GM12878 (cell line): ENCODE measurements around the gene STX8. TPM values are rescaled to one million over a fixed set of nuclear protein-coding genes. Genes with fewer than 3 reads are reported as not detected.

Experiments
- BCL11A ChIP-seq: IDR thresholded peaks from 2 replicates; pipeline ENCODE4 v1.6.1; 2011; ENCODE audit warnings: low read depth, low read length
- CBX5 ChIP-seq: sonication (generic); IDR thresholded peaks from 2 replicates; pipeline ENCODE4 v1.6.1; 2016; ENCODE audit warnings: low read depth, moderate library complexity, mild to moderate bottlenecking, inconsistent platforms
- JUND ChIP-seq: IDR thresholded peaks from 2 replicates; pipeline ENCODE4 v1.6.1; 2012; ENCODE audit warnings: low read depth, mild to moderate bottlenecking, low read length, improper control_type of control experiment, moderate library complexity
- NFYB ChIP-seq: IDR thresholded peaks from 2 replicates; pipeline ENCODE4 v1.6.1; 2011; ENCODE audit warnings: low read depth, mild to moderate bottlenecking, low read length, improper control_type of control experiment, moderate library complexity; ENCODE audit not compliant: insufficient read depth
- NR2C1 ChIP-seq: fragments of 450-650 bp; IDR thresholded peaks from 2 replicates; pipeline ENCODE4 v1.6.1; 2017; ENCODE audit warnings: antibody characterized with exemption, mild to moderate bottlenecking, moderate library complexity
- ZNF207 ChIP-seq: fragments of 450-650 bp; IDR thresholded peaks from 2 replicates; pipeline ENCODE4 v1.6.1; 2014; ENCODE audit warnings: antibody characterized with exemption, mild to moderate bottlenecking, borderline replicate concordance
- polyA plus RNA-seq, 11 experiments: library from polyadenylated mRNA; depleted of rRNA in 4 of 11; unstranded in 6 of 11; stranded (reverse) in 5 of 11; fragments of >200 nt; fragmentation: Nextera tagmentation in 4 of 11; fragmentation: Illumina TruSeq in 1 of 11; extraction: Ambion mirVana in 4 of 11; extraction: Trizol in 1 of 11; gene quantifications; 1 replicate in 1 of 11; 2 replicates in 10 of 11; pipeline versions ENCODE4 v1.2.1 to v1.2.3, GENCODE V29; 2011 to 2016; ENCODE audit warnings: inconsistent platforms in 2 of 11, missing spikeins in 2 of 11, low read depth in 1 of 11
- total RNA-seq, 4 experiments: library from RNA; depleted of rRNA in 3 of 4; stranded (reverse); fragments of >200 nt in 3 of 4; fragmentation: Illumina TruSeq in 1 of 4; extraction: Trizol in 1 of 4; gene quantifications; 2 replicates each; pipeline versions ENCODE4 v1.2.1 to v1.2.3, GENCODE V29; 2013 to 2021
- TF ChIP-seq, protein P1 (sequence below): fragments of 450-650 bp; IDR thresholded peaks from 2 replicates; pipeline ENCODE4 v1.6.1; 2017; ENCODE audit warnings: borderline replicate concordance
- TF ChIP-seq, protein P2 (sequence below): fragments of 150-350 bp; IDR thresholded peaks from 2 replicates; pipeline ENCODE4 v1.6.1; 2016; ENCODE audit warnings: low read depth, low read length

The STX8 gene
- total and polyA plus RNA-seq, 10 of the 15 experiments (the other 5 are each of a cell fraction or from before 2014, with no cell fraction given): 47.9 to 151 (median 72.9) TPM

DNA sequence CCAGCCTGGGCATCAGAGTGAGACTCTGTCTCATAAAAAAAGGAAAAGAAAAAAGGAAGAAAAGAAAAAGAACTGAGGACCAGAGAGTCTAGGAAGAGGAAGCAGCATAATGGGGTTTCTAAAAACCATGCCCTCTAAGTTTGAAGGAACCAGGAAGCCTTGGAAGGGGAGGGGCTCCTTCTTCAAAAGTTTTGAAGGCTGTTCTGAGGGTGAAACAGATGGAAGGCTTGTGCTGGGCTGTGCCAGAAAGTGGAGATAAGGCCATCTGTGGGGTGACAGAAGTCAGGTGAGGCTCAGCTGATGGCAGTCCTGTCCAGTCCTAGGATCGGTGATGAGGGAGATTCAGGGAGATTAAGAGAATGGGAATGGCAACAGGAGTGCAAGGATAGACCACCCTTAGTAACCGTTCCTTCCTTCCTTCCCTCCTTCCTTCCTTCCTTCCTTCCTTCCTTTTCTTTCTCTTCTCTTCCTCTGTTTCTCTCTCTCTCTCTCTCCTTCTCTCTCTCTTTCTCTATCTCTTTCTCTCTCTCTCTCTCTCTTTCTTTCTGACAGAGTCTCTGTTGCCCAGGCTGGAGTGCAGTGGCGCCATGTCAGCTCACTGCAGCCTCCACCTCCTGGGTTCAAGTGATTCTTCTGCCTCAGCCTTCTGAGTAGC is 371.7 kb downstream of the STX8 start (continued):
- TF ChIP-seq NR2C1 (no peak), BCL11A (no peak), NFYB (no peak), CBX5 (no peak), ZNF207 (no peak), JUND (no peak)
- TF ChIP-seq, protein P1, sequence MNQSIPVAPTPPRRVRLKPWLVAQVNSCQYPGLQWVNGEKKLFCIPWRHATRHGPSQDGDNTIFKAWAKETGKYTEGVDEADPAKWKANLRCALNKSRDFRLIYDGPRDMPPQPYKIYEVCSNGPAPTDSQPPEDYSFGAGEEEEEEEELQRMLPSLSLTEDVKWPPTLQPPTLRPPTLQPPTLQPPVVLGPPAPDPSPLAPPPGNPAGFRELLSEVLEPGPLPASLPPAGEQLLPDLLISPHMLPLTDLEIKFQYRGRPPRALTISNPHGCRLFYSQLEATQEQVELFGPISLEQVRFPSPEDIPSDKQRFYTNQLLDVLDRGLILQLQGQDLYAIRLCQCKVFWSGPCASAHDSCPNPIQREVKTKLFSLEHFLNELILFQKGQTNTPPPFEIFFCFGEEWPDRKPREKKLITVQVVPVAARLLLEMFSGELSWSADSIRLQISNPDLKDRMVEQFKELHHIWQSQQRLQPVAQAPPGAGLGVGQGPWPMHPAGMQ: no peak
- TF ChIP-seq, protein P2, sequence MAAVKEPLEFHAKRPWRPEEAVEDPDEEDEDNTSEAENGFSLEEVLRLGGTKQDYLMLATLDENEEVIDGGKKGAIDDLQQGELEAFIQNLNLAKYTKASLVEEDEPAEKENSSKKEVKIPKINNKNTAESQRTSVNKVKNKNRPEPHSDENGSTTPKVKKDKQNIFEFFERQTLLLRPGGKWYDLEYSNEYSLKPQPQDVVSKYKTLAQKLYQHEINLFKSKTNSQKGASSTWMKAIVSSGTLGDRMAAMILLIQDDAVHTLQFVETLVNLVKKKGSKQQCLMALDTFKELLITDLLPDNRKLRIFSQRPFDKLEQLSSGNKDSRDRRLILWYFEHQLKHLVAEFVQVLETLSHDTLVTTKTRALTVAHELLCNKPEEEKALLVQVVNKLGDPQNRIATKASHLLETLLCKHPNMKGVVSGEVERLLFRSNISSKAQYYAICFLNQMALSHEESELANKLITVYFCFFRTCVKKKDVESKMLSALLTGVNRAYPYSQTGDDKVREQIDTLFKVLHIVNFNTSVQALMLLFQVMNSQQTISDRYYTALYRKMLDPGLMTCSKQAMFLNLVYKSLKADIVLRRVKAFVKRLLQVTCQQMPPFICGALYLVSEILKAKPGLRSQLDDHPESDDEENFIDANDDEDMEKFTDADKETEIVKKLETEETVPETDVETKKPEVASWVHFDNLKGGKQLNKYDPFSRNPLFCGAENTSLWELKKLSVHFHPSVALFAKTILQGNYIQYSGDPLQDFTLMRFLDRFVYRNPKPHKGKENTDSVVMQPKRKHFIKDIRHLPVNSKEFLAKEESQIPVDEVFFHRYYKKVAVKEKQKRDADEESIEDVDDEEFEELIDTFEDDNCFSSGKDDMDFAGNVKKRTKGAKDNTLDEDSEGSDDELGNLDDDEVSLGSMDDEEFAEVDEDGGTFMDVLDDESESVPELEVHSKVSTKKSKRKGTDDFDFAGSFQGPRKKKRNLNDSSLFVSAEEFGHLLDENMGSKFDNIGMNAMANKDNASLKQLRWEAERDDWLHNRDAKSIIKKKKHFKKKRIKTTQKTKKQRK: no peak
